HepG2 (cell line): ENCODE measurements around the gene NSMCE3. TPM values are rescaled to one million over a fixed set of nuclear protein-coding genes. Genes with fewer than 3 reads are reported as not detected.
A peak's percentile ranks its signal among the peaks of the same experiment; 100 is the strongest.

Experiments used
- CBFB ChIP-seq: sonication (generic); formaldehyde crosslinking; IDR thresholded peaks from 2 replicates; pipeline ENCODE4 v1.4.0; 2020; ENCODE audit warnings: missing genetic modification reagents
- GATAD2A ChIP-seq: IDR thresholded peaks from 2 replicates; pipeline ENCODE4 v1.6.1; 2016
- GFI1 ChIP-seq: sonication (generic); formaldehyde crosslinking; IDR thresholded peaks from 2 replicates; pipeline ENCODE4 v1.5.0; 2020; ENCODE audit warnings: missing genetic modification reagents, mild to moderate bottlenecking, borderline replicate concordance
- HDAC1 ChIP-seq: sonication (generic); formaldehyde crosslinking; IDR thresholded peaks from 2 replicates; pipeline ENCODE4 v1.5.1; 2020; ENCODE audit warnings: mild to moderate bottlenecking, missing genetic modification reagents
- HDAC2 ChIP-seq: sonication (generic); formaldehyde crosslinking; IDR thresholded peaks from 2 replicates; pipeline ENCODE4 v1.4.0; 2020; ENCODE audit warnings: missing genetic modification reagents
- KDM4B ChIP-seq: sonication (generic); formaldehyde crosslinking; IDR thresholded peaks from 2 replicates; pipeline ENCODE4 v1.4.0; 2020; ENCODE audit warnings: missing genetic modification reagents
- LCORL ChIP-seq, 2 experiments: fragments of 450-650 bp in 1 of 2; sonication (generic) in 1 of 2; formaldehyde crosslinking in 1 of 2; IDR thresholded peaks; 2 replicates each; pipeline versions ENCODE4 v1.5.0 to v1.6.1; 2017 to 2020; ENCODE audit warnings: antibody characterized with exemption in 1 of 2, missing genetic modification reagents in 1 of 2
- PPARG ChIP-seq: conservative IDR thresholded peaks from 2 replicates; pipeline ENCODE4 v1.6.1; 2016; ENCODE audit warnings: missing biosample characterization, missing genetic modification reagents
- TGIF2 ChIP-seq: IDR thresholded peaks from 2 replicates; pipeline ENCODE4 v1.6.1; 2016; ENCODE audit warnings: control low read depth, missing compliant biosample characterization
- ZMYM4 ChIP-seq: sonication (generic); formaldehyde crosslinking; IDR thresholded peaks from 2 replicates; pipeline ENCODE4 v1.8.1; 2023; ENCODE audit warnings: mild to moderate bottlenecking, missing genetic modification reagents
- ZNF263 ChIP-seq: sonication (generic); formaldehyde crosslinking; IDR thresholded peaks from 2 replicates; pipeline ENCODE4 v1.4.0; 2020; ENCODE audit warnings: missing genetic modification reagents
- ZNF446 ChIP-seq: sonication (generic); formaldehyde crosslinking; IDR thresholded peaks from 2 replicates; pipeline ENCODE4 v1.5.0; 2020; ENCODE audit warnings: mild to moderate bottlenecking, missing genetic modification reagents
- ZNF546 ChIP-seq: sonication (generic); formaldehyde crosslinking; conservative IDR thresholded peaks from 2 replicates; pipeline ENCODE4 v1.8.1; 2023; ENCODE audit warnings: mild to moderate bottlenecking, missing genetic modification reagents
- ZNF562 ChIP-seq: sonication (generic); formaldehyde crosslinking; IDR thresholded peaks from 2 replicates; pipeline ENCODE4 v1.8.0; 2022; ENCODE audit warnings: missing genetic modification reagents, borderline replicate concordance
- ZNF577 ChIP-seq: sonication (generic); formaldehyde crosslinking; IDR thresholded peaks from 2 replicates; pipeline ENCODE4 v1.4.0; 2020; ENCODE audit warnings: mild to moderate bottlenecking, low read depth, missing genetic modification reagents, borderline replicate concordance
- polyA plus RNA-seq, 8 experiments: library from polyadenylated mRNA; depleted of rRNA in 3 of 8; stranded (reverse) in 7 of 8; unstranded in 1 of 8; fragments of >200 nt; fragmentation: Illumina TruSeq in 4 of 8; extraction: Trizol in 4 of 8; gene quantifications; 2 replicates each; pipeline versions ENCODE4 v1.2.1 to v1.2.3, GENCODE V29; 2011 to 2016; ENCODE audit warnings: low read depth in 4 of 8, missing spikeins in 1 of 8, mixed read lengths in 1 of 8; ENCODE audit not compliant: insufficient read depth in 1 of 8
- total RNA-seq, 5 experiments: library from RNA; depleted of rRNA; stranded (reverse); fragments of >200 nt; fragmentation: Illumina TruSeq; extraction: Trizol; gene quantifications; 2 replicates each; pipeline ENCODE4 v1.2.3, GENCODE V29; 2016; ENCODE audit warnings: low read depth in 1 of 5
- TF ChIP-seq, protein P1 (sequence below): sonication (generic); formaldehyde crosslinking; IDR thresholded peaks from 2 replicates; pipeline ENCODE4 v1.5.0; 2020; ENCODE audit warnings: mild to moderate bottlenecking, missing genetic modification reagents
- TF ChIP-seq, protein P2 (sequence below): sonication (generic); formaldehyde crosslinking; IDR thresholded peaks from 2 replicates; pipeline ENCODE4 v1.5.0; 2020; ENCODE audit warnings: missing genetic modification reagents
- TF ChIP-seq, protein P3 (sequence below): sonication (generic); formaldehyde crosslinking; IDR thresholded peaks from 2 replicates; pipeline ENCODE4 v1.4.0; 2020; ENCODE audit warnings: mild to moderate bottlenecking, missing genetic modification reagents, borderline replicate concordance
- TF ChIP-seq, protein P4 (sequence below): sonication (generic); formaldehyde crosslinking; IDR thresholded peaks from 2 replicates; pipeline ENCODE4 v1.5.1; 2020; ENCODE audit warnings: missing genetic modification reagents, mild to moderate bottlenecking, borderline replicate concordance
- TF ChIP-seq, protein P5 (sequence below): sonication (generic); formaldehyde crosslinking; IDR thresholded peaks from 2 replicates; pipeline ENCODE4 v1.4.0; 2020; ENCODE audit warnings: missing genetic modification reagents

Gene NSMCE3
- total and polyA plus RNA-seq, 2 of the 13 experiments (the other 11 are each of a cell fraction or from before 2014, with no cell fraction given): 3.0 to 3.7 TPM

DNA sequence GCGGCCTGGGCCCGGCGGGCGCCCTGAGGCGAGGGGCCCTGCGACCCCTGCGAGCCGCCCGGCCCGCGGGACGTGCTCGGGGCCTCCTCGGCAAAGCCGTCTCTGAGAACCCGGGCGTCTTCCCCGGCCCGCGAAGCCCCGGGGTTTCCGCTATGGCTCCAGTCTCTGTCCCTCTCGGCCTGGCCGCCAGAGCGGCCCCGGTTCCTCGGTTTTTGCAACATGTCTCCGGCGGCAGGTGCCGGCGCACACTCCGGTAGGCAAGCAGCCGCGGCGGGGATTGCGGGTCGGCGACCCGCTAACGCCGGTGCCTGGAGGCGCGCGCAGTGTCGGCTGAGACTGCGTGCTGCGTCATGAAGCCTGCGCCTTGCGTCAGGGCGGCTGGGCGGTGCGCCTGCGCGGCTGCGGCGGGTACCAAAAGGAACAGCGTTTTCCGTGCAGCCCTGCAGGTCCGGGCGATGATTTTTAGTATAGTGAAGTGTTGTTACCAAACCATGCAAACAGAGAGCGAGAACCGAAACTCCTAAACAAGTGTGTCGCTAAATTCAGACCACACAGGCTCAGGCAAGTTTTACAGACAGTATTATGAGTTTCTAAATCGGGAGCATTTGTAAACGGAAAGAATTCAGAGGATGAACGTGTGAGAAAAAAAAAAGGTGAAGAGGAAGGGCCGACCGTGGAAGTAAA lies at the start of gene NSMCE3 (continued):
- TF ChIP-seq, protein P1, sequence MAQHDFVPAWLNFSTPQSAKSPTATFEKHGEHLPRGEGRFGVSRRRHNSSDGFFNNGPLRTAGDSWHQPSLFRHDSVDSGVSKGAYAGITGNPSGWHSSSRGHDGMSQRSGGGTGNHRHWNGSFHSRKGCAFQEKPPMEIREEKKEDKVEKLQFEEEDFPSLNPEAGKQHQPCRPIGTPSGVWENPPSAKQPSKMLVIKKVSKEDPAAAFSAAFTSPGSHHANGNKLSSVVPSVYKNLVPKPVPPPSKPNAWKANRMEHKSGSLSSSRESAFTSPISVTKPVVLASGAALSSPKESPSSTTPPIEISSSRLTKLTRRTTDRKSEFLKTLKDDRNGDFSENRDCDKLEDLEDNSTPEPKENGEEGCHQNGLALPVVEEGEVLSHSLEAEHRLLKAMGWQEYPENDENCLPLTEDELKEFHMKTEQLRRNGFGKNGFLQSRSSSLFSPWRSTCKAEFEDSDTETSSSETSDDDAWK: no peak
- 0 out of 2 replicates have a peak, but pooled peaks have one; percentile 24 for TF ChIP-seq GFI1 (CRISPR knock-in tag)
- peak; percentile 32; the same call in 1 of the 2 replicates for TF ChIP-seq HDAC2 (CRISPR knock-in tag)
- TF ChIP-seq, protein P2, sequence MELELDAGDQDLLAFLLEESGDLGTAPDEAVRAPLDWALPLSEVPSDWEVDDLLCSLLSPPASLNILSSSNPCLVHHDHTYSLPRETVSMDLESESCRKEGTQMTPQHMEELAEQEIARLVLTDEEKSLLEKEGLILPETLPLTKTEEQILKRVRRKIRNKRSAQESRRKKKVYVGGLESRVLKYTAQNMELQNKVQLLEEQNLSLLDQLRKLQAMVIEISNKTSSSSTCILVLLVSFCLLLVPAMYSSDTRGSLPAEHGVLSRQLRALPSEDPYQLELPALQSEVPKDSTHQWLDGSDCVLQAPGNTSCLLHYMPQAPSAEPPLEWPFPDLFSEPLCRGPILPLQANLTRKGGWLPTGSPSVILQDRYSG (CRISPR knock-in tag): no peak
- TF ChIP-seq GATAD2A (CRISPR knock-in tag): 0 out of 2 replicates have a peak, but pooled peaks have one; percentile 20
- TF ChIP-seq ZNF263: peak; percentile 29
- TF ChIP-seq, protein P3, sequence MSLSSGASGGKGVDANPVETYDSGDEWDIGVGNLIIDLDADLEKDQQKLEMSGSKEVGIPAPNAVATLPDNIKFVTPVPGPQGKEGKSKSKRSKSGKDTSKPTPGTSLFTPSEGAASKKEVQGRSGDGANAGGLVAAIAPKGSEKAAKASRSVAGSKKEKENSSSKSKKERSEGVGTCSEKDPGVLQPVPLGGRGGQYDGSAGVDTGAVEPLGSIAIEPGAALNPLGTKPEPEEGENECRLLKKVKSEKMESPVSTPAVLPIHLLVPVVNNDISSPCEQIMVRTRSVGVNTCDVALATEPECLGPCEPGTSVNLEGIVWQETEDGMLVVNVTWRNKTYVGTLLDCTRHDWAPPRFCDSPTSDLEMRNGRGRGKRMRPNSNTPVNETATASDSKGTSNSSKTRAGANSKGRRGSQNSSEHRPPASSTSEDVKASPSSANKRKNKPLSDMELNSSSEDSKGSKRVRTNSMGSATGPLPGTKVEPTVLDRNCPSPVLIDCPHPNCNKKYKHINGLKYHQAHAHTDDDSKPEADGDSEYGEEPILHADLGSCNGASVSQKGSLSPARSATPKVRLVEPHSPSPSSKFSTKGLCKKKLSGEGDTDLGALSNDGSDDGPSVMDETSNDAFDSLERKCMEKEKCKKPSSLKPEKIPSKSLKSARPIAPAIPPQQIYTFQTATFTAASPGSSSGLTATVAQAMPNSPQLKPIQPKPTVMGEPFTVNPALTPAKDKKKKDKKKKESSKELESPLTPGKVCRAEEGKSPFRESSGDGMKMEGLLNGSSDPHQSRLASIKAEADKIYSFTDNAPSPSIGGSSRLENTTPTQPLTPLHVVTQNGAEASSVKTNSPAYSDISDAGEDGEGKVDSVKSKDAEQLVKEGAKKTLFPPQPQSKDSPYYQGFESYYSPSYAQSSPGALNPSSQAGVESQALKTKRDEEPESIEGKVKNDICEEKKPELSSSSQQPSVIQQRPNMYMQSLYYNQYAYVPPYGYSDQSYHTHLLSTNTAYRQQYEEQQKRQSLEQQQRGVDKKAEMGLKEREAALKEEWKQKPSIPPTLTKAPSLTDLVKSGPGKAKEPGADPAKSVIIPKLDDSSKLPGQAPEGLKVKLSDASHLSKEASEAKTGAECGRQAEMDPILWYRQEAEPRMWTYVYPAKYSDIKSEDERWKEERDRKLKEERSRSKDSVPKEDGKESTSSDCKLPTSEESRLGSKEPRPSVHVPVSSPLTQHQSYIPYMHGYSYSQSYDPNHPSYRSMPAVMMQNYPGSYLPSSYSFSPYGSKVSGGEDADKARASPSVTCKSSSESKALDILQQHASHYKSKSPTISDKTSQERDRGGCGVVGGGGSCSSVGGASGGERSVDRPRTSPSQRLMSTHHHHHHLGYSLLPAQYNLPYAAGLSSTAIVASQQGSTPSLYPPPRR: no peak
- TF ChIP-seq HDAC1 (CRISPR knock-in tag): peak; percentile 67
- TF ChIP-seq ZMYM4 (CRISPR knock-in tag): peak; percentile 61; the same call in 1 of the 2 replicates
- TF ChIP-seq KDM4B (CRISPR knock-in tag): no peak
- TF ChIP-seq LCORL (IDR thresholded peaks at IDR 0.05): no peak
- TF ChIP-seq LCORL (CRISPR knock-in tag; IDR thresholded peaks at IDR 0.05): peak; percentile 25; the same call in 1 of the 2 replicates
- no peak for TF ChIP-seq ZNF577 (CRISPR knock-in tag)
- peak; percentile 61; the same call in 1 of the 2 replicates for TF ChIP-seq ZNF546
- TF ChIP-seq PPARG: 0 out of 2 replicates have a peak, but pooled peaks have one; percentile 15
- TF ChIP-seq, protein P4, sequence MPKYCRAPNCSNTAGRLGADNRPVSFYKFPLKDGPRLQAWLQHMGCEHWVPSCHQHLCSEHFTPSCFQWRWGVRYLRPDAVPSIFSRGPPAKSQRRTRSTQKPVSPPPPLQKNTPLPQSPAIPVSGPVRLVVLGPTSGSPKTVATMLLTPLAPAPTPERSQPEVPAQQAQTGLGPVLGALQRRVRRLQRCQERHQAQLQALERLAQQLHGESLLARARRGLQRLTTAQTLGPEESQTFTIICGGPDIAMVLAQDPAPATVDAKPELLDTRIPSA (CRISPR knock-in tag): no peak
- TF ChIP-seq CBFB (CRISPR knock-in tag): no peak
- 0 out of 2 replicates have a peak, but pooled peaks have one; percentile 34 for TF ChIP-seq TGIF2 (CRISPR knock-in tag)
- TF ChIP-seq ZNF562 (CRISPR knock-in tag): no peak
- TF ChIP-seq, protein P5, sequence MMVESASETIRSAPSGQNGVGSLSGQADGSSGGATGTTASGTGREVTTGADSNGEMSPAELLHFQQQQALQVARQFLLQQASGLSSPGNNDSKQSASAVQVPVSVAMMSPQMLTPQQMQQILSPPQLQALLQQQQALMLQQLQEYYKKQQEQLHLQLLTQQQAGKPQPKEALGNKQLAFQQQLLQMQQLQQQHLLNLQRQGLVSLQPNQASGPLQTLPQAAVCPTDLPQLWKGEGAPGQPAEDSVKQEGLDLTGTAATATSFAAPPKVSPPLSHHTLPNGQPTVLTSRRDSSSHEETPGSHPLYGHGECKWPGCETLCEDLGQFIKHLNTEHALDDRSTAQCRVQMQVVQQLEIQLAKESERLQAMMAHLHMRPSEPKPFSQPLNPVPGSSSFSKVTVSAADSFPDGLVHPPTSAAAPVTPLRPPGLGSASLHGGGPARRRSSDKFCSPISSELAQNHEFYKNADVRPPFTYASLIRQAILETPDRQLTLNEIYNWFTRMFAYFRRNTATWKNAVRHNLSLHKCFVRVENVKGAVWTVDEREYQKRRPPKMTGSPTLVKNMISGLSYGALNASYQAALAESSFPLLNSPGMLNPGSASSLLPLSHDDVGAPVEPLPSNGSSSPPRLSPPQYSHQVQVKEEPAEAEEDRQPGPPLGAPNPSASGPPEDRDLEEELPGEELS (CRISPR knock-in tag): 0 out of 2 replicates have a peak, but pooled peaks have one; percentile 16
- peak; percentile 52; the same call in 1 of the 2 replicates for TF ChIP-seq ZNF446
